ENCODE measurements around the gene TYMS. TPM values are rescaled to one million over a fixed set of nuclear protein-coding genes. Genes with fewer than 3 reads are reported as not detected.
A peak's percentile ranks its signal among the peaks of the same experiment; 100 is the strongest.

TYMS gene
- total RNA-seq (2021; ENCODE audit: unreplicated experiment), result 202 TPM
- 157 TPM for polyA plus RNA-seq (2012; ENCODE audit: insufficient read length)
- percentile 96 among the genes with signal in this experiment for Bru-seq, nascent RNA
- BruChase-seq, experiment 1, labeled RNA remaining after a 2-hour chase, result percentile 94 among the genes with signal in this experiment
- percentile 96 among the genes with signal in this experiment for BruChase-seq, experiment 2, labeled RNA remaining after a 6-hour chase
- long read RNA-seq, transcript TYMS-203 (7 exons, 1,662 nt), result major isoform, 231 of 284 reads
- long read RNA-seq, partial matches to known transcripts, result 39 of 284 reads
- long read RNA-seq, other reads (novel, unspliced or antisense), result 12 of 284 reads

DNA sequence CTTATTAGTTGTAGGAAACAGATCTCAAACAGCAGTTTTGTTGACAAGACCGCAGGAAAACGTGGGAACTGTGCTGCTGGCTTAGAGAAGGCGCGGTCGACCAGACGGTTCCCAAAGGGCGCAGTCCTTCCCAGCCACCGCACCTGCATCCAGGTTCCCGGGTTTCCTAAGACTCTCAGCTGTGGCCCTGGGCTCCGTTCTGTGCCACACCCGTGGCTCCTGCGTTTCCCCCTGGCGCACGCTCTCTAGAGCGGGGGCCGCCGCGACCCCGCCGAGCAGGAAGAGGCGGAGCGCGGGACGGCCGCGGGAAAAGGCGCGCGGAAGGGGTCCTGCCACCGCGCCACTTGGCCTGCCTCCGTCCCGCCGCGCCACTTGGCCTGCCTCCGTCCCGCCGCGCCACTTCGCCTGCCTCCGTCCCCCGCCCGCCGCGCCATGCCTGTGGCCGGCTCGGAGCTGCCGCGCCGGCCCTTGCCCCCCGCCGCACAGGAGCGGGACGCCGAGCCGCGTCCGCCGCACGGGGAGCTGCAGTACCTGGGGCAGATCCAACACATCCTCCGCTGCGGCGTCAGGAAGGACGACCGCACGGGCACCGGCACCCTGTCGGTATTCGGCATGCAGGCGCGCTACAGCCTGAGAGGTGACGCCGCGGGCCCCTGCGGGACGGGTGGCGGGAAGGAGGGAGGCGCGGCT lies at the start of gene TYMS:
Gene TYMS (plus strand): TSS at position 343 of the 690 bp plus-strand sequence. CDS start 90 bp downstream, at position 433.
- intact Hi-C loops (cut with micrococcal nuclease; ENCODE audit: unreplicated experiment) (no loop called here), in situ Hi-C loops (cut with HindIII; ENCODE audit: low pct_unique_long_range_greater_than_20kb, low sequenced_read_pairs) (no loop called here)
- TF ChIP-seq POLR2AphosphoS5 (IDR thresholded peaks at IDR 0.05; ENCODE audit: low read depth, low read length) (peak; percentile 79; the same call in 1 of the 2 replicates), SIN3A (IDR thresholded peaks at IDR 0.05; ENCODE audit: borderline replicate concordance, insufficient read depth, low read depth, low read length) (no peak; the same call in 1 of the 2 replicates)
- peaks cover 17% of the 10 kb centered on the region for H3K4me1 ChIP-seq (ENCODE audit: control insufficient read depth, insufficient read depth, low read length)
- DNase-seq (ENCODE audit: low read depth, low spot score) (no peak), ATAC-seq (peak; percentile 88)
- peak within 1 kb of the TSS; percentile 84 to 91 for H3K4me3 ChIP-seq (ENCODE audit: low read depth in 2 of 2, low read length in 2 of 2)
- no peaks in the 10 kb centered on the region for H3K27me3 ChIP-seq (ENCODE audit: control insufficient read depth, insufficient read depth, low read length)
- peaks cover 10% of the 10 kb centered on the region for H3K36me3 ChIP-seq (ENCODE audit: control insufficient read depth, insufficient read depth, low read length)
- ChIA-PET POLR2A (interaction anchor here (0.7 kb wide), 1 partner anchor 21 kb away, joined by 3 read pairs; no protein-coding TSS in a partner anchor), CTCF (no interaction called here)
- BruUV-seq (replicated peaks), result no TSS peak
- H3K9me3 ChIP-seq (ENCODE audit: control insufficient read depth, insufficient read depth, low read depth, low read length), result no peaks in the 10 kb centered on the region
- H3K27ac ChIP-seq (ENCODE audit: low read length), result peak within 1 kb of the TSS; percentile 96

DNA sequence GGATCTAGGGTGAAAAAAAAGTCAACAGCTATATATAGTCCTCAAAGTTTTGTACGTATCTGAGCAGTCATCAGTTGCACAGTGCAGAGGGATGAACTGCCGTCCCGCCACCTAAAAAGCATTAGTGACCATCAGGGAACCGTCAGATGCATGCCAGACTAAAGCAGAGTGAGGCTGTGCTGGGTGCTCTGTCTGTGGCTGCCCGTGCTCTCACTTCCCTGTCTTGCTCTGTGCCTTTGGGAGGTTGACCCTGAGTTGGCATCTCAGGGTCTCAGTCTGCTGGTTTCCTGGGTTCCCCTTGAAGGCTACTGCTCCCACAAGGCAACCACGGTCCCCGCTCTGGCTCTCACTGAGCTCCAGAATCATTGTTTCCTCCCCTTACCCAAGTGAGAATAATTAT lies 49.5 kb upstream of the TYMS start:
- H3K9me3 ChIP-seq (ENCODE audit: control insufficient read depth, insufficient read depth, low read depth, low read length), result no peaks in the 10 kb centered on the region
- no peak for DNase-seq (ENCODE audit: low read depth, low spot score)
- H3K4me3 ChIP-seq (ENCODE audit: low read depth in 2 of 2, low read length in 2 of 2), result no peak overlapping the region
- no peak for ATAC-seq
- TF ChIP-seq, protein P1, sequence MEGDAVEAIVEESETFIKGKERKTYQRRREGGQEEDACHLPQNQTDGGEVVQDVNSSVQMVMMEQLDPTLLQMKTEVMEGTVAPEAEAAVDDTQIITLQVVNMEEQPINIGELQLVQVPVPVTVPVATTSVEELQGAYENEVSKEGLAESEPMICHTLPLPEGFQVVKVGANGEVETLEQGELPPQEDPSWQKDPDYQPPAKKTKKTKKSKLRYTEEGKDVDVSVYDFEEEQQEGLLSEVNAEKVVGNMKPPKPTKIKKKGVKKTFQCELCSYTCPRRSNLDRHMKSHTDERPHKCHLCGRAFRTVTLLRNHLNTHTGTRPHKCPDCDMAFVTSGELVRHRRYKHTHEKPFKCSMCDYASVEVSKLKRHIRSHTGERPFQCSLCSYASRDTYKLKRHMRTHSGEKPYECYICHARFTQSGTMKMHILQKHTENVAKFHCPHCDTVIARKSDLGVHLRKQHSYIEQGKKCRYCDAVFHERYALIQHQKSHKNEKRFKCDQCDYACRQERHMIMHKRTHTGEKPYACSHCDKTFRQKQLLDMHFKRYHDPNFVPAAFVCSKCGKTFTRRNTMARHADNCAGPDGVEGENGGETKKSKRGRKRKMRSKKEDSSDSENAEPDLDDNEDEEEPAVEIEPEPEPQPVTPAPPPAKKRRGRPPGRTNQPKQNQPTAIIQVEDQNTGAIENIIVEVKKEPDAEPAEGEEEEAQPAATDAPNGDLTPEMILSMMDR (IDR thresholded peaks at IDR 0.05), result no peak
- TF ChIP-seq, protein P2, sequence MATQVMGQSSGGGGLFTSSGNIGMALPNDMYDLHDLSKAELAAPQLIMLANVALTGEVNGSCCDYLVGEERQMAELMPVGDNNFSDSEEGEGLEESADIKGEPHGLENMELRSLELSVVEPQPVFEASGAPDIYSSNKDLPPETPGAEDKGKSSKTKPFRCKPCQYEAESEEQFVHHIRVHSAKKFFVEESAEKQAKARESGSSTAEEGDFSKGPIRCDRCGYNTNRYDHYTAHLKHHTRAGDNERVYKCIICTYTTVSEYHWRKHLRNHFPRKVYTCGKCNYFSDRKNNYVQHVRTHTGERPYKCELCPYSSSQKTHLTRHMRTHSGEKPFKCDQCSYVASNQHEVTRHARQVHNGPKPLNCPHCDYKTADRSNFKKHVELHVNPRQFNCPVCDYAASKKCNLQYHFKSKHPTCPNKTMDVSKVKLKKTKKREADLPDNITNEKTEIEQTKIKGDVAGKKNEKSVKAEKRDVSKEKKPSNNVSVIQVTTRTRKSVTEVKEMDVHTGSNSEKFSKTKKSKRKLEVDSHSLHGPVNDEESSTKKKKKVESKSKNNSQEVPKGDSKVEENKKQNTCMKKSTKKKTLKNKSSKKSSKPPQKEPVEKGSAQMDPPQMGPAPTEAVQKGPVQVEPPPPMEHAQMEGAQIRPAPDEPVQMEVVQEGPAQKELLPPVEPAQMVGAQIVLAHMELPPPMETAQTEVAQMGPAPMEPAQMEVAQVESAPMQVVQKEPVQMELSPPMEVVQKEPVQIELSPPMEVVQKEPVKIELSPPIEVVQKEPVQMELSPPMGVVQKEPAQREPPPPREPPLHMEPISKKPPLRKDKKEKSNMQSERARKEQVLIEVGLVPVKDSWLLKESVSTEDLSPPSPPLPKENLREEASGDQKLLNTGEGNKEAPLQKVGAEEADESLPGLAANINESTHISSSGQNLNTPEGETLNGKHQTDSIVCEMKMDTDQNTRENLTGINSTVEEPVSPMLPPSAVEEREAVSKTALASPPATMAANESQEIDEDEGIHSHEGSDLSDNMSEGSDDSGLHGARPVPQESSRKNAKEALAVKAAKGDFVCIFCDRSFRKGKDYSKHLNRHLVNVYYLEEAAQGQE (IDR thresholded peaks at IDR 0.05; ENCODE audit: insufficient read depth in 1 of 2, low read depth in 2 of 2, low read length in 1 of 2), result no peak
- TF ChIP-seq TCF7L2 (IDR thresholded peaks at IDR 0.05; ENCODE audit: low read depth, low read length) (no peak), POLR2AphosphoS5 (IDR thresholded peaks at IDR 0.05; ENCODE audit: low read depth, low read length) (no peak), SIN3A (IDR thresholded peaks at IDR 0.05; ENCODE audit: borderline replicate concordance, insufficient read depth, low read depth, low read length) (no peak)
- POLR2A ChIA-PET, result no interaction called here
- no peaks in the 10 kb centered on the region for H3K4me1 ChIP-seq (ENCODE audit: control insufficient read depth, insufficient read depth, low read length)
- H3K27me3 ChIP-seq (ENCODE audit: control insufficient read depth, insufficient read depth, low read length), result no peaks in the 10 kb centered on the region
- H3K27ac ChIP-seq (ENCODE audit: low read length), result no peak overlapping the region
- H3K36me3 ChIP-seq (ENCODE audit: control insufficient read depth, insufficient read depth, low read length), result no peaks in the 10 kb centered on the region
- in situ Hi-C loops (cut with HindIII; ENCODE audit: low pct_unique_long_range_greater_than_20kb, low sequenced_read_pairs), result no loop called here
- CTCF ChIA-PET, result no interaction called here
- intact Hi-C loops (cut with micrococcal nuclease; ENCODE audit: unreplicated experiment), result no loop called here
- BruUV-seq (replicated peaks), result no TSS peak

All from Panc1 (cell line).